ENCODE data around the gene SLC4A5.

DNA sequence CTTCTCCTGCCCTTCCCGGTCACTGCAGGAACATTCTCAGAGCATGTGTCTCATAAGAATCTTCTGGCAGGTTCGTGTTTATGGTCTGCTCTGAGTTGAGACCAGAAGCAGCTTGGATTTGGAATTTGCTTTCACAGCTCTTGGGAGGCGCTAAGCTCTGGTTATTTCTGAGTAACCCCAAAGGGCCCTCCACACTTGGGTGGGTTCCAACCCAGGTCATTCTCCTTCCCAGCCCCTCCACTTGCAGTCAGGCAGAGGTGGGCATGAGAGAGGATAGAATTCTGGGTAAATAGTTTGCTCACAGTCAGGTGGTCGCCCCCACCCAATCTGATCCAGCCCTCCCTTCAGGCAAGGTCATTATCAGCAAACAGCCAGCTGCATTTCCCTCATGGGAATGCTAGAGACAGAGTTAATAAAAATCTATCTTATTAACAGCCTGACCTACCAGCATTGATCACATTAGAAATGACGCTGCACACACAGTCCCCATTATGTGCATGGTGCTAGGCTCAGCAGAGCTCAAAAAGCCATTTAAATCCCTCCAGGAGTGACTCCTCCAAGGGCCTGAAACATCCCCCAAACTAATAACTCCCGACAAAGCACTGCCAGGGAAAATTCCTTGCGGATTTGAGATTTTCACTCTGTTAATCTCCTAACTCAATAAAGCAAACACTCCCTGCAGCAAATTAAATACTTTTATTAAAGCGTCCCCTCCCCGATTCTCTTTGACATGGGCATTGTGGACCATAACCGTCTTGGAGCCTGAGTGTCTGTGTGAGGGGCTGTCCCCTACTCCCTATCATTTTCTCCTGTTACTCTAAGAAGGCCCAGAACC is 61.9 kb downstream of the SLC4A5 start:
- TF ChIP-seq, protein P1, sequence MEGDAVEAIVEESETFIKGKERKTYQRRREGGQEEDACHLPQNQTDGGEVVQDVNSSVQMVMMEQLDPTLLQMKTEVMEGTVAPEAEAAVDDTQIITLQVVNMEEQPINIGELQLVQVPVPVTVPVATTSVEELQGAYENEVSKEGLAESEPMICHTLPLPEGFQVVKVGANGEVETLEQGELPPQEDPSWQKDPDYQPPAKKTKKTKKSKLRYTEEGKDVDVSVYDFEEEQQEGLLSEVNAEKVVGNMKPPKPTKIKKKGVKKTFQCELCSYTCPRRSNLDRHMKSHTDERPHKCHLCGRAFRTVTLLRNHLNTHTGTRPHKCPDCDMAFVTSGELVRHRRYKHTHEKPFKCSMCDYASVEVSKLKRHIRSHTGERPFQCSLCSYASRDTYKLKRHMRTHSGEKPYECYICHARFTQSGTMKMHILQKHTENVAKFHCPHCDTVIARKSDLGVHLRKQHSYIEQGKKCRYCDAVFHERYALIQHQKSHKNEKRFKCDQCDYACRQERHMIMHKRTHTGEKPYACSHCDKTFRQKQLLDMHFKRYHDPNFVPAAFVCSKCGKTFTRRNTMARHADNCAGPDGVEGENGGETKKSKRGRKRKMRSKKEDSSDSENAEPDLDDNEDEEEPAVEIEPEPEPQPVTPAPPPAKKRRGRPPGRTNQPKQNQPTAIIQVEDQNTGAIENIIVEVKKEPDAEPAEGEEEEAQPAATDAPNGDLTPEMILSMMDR (IDR thresholded peaks at IDR 0.05 in 8 of 11, conservative IDR thresholded peaks at IDR 0.05 in 3 of 11): no peak
- no peak for TF ChIP-seq POLR2A (IDR thresholded peaks at IDR 0.05)
